Superior temporal gyrus (tissue), 1 donor: Measurements from ENCODE around the gene CORO2A.

Experiments used
- DNase-seq: peaks from one replicate; pipeline ENCODE4 v3.0.0-alpha.2; 2016; ENCODE audit errors: extremely low spot score

Gene CORO2A

GRCh38 chr9:98219794-98220370 is 27.4 kb upstream of the CORO2A start:
- DNase-seq: no peak

- no peak for DNase-seq
Observed at GRCh38 chr9:98219364-98219716, 26.9 kb upstream of the CORO2A start.

GRCh38 chr9:98218562-98219363 is 26.3 kb upstream of the CORO2A start:
- DNase-seq: no peak

- no peak for DNase-seq
Observed at GRCh38 chr9:98217255-98217654, 24.8 kb upstream of the CORO2A start.

- no peak for DNase-seq
Observed at GRCh38 chr9:98216391-98216790, 24.0 kb upstream of the CORO2A start.

GRCh38 chr9:98215821-98216220 is 23.4 kb upstream of the CORO2A start:
- no peak for DNase-seq

GRCh38 chr9:98215271-98215670 is 22.8 kb upstream of the CORO2A start:
- DNase-seq: no peak

GRCh38 chr9:98214811-98215210 is 22.4 kb upstream of the CORO2A start:
- no peak for DNase-seq

- no peak for DNase-seq
Observed at GRCh38 chr9:98211260-98211659, 18.8 kb upstream of the CORO2A start.

GRCh38 chr9:98210435-98210834 is 18.0 kb upstream of the CORO2A start:
- DNase-seq: no peak

- DNase-seq: no peak
Observed at GRCh38 chr9:98209530-98209929, 17.1 kb upstream of the CORO2A start.

- no peak for DNase-seq
Observed at GRCh38 chr9:98208635-98209034, 16.2 kb upstream of the CORO2A start.

GRCh38 chr9:98207606-98208005 is 15.2 kb upstream of the CORO2A start:
- DNase-seq: peak; percentile 2

- no peak for DNase-seq
Observed at GRCh38 chr9:98206754-98207153, 14.3 kb upstream of the CORO2A start.

- no peak for DNase-seq
Observed at GRCh38 chr9:98204692-98205091, 12.3 kb upstream of the CORO2A start.

GRCh38 chr9:98203153-98203552 is 10.7 kb upstream of the CORO2A start:
- DNase-seq: no peak

- DNase-seq: no peak
Observed at GRCh38 chr9:98202252-98202651, 9.8 kb upstream of the CORO2A start.

GRCh38 chr9:98201749-98202148 is 9.3 kb upstream of the CORO2A start:
- DNase-seq: no peak

- no peak for DNase-seq
Observed at GRCh38 chr9:98201102-98201501, 8.7 kb upstream of the CORO2A start.

- DNase-seq: no peak
Observed at GRCh38 chr9:98199388-98200033, 7.1 kb upstream of the CORO2A start.

GRCh38 chr9:98195671-98196070 is 3.2 kb upstream of the CORO2A start:
- DNase-seq: no peak

- DNase-seq: no peak
Observed at GRCh38 chr9:98193336-98193944, 1.0 kb upstream of the CORO2A start.
